Measurements from ENCODE around the gene GTF2A2.

GRCh38 chr15:59614153-59614552 is 43.2 kb downstream of the GTF2A2 start:
- no peak for TF ChIP-seq CTCF (IDR thresholded peaks at IDR 0.05)
- TF ChIP-seq EP300 (IDR thresholded peaks at IDR 0.05): no peak

All from sigmoid colon (tissue), 4 donors.